Panc1 (cell line): ENCODE data around the gene IFNAR1. TPM values are rescaled to one million over a fixed set of nuclear protein-coding genes. Genes with fewer than 3 reads are reported as not detected.

Experiments used
- ATAC-seq: fragments of 200-7000 bp; cut with Tn5 transposase; 2 replicates; pipeline ENCODE4 v1.9.1; 2020; ENCODE audit warnings: mild to moderate bottlenecking, moderate library complexity
- BruUV-seq: library from RNA; stranded (reverse); fragments of 400-500 nt; replicated peaks from 2 replicates; lab custom pipeline; 2021; lab: Mats Ljungman, UMichigan
- CTCF ChIA-PET: fragments of 300-600 bp; sonication (Branson Sonifier 250); formaldehyde crosslinking; loops from one replicate; lab custom pipeline; 2022; ENCODE audit warnings: antibody characterized with exemption; lab: Charles Lee
- POLR2A ChIA-PET: fragments of 300-600 bp; sonication (Branson Sonifier 250); formaldehyde crosslinking; loops from one replicate; lab custom pipeline; 2022; ENCODE audit warnings: antibody characterized with exemption; lab: Charles Lee
- DNase-seq: peaks from one replicate; pipeline ENCODE4 v3.0.0-alpha.2; 2010; ENCODE audit warnings: low read depth, low spot score
- H3K27ac ChIP-seq: 2 replicates; pipeline ENCODE4 v1.5.1; 2011; ENCODE audit warnings: mild to moderate bottlenecking, low read length, inconsistent platforms
- H3K27me3 ChIP-seq: fragments of 200-500 bp; sonication (Bioruptor generic); 2 replicates; pipeline ENCODE4 v1.6.0; 2014; ENCODE audit warnings: low read length, inconsistent platforms; ENCODE audit not compliant: control insufficient read depth, insufficient read depth
- H3K36me3 ChIP-seq: fragments of 200-500 bp; sonication (Bioruptor generic); 2 replicates; pipeline ENCODE4 v1.5.1; 2014; ENCODE audit warnings: inconsistent platforms, mild to moderate bottlenecking, low read length, moderate library complexity; ENCODE audit not compliant: control insufficient read depth, insufficient read depth
- H3K4me1 ChIP-seq: 2 replicates; pipeline ENCODE4 v1.5.1; 2011; ENCODE audit warnings: inconsistent platforms, mild to moderate bottlenecking, low read length, moderate library complexity; ENCODE audit not compliant: control insufficient read depth, insufficient read depth
- H3K4me3 ChIP-seq, 2 experiments: 2 replicates each; pipeline ENCODE4 v1.5.1; 2011 to 2012; ENCODE audit warnings: low read depth in 2 of 2, low read length in 2 of 2, mild to moderate bottlenecking in 2 of 2, inconsistent platforms in 1 of 2, moderate library complexity in 1 of 2
- H3K9me3 ChIP-seq: fragments of 200-500 bp; sonication (Bioruptor generic); 2 replicates; pipeline ENCODE4 v1.5.1; 2014; ENCODE audit warnings: low read depth, mild to moderate bottlenecking, inconsistent platforms, low read length, moderate library complexity; ENCODE audit not compliant: control insufficient read depth, insufficient read depth
- CTCF ChIP-seq: fragments of 450-650 bp; IDR thresholded peaks from 2 replicates; pipeline ENCODE4 v1.5.1; 2017; ENCODE audit warnings: mild to moderate bottlenecking
- POLR2AphosphoS5 ChIP-seq: IDR thresholded peaks from 2 replicates; pipeline ENCODE4 v1.6.1; 2012; ENCODE audit warnings: mild to moderate bottlenecking, low read depth, low read length, moderate library complexity
- REST ChIP-seq, 2 experiments: IDR thresholded peaks; 2 replicates each; pipeline ENCODE4 v1.6.1; 2011 to 2012; ENCODE audit warnings: low read depth in 2 of 2, control low read depth in 1 of 2, low read length in 1 of 2, mild to moderate bottlenecking in 1 of 2, moderate library complexity in 1 of 2; ENCODE audit not compliant: insufficient read depth in 1 of 2
- SIN3A ChIP-seq: IDR thresholded peaks from 2 replicates; pipeline ENCODE4 v1.6.1; 2012; ENCODE audit warnings: low read depth, mild to moderate bottlenecking, low read length, moderate library complexity, borderline replicate concordance; ENCODE audit not compliant: insufficient read depth
- TCF7L2 ChIP-seq: IDR thresholded peaks from 2 replicates; pipeline ENCODE4 v1.6.1; 2011; ENCODE audit warnings: mild to moderate bottlenecking, low read depth, low read length, inconsistent platforms
- in situ Hi-C: cut with HindIII; loops from 2 replicates; pipeline ENCODE4 v1.10.0; 2016; ENCODE audit warnings: low sequenced_read_pairs, low pct_unique_long_range_greater_than_20kb
- intact Hi-C: fragments of 100-400 bp; cut with micrococcal nuclease; formaldehyde crosslinking; loops from one replicate; pipeline ENCODE4 v1.10.0; 2022; ENCODE audit not compliant: unreplicated experiment
- total RNA-seq: library from RNA; stranded (reverse); gene quantifications from one replicate; pipeline ENCODE4 v1.2.1, GENCODE V29; 2021; ENCODE audit not compliant: unreplicated experiment

The IFNAR1 gene
- total RNA-seq, 1 experiment from 2014 or later, result 23.8 TPM

GRCh38 chr21:33348706-33349105 is 23.9 kb downstream of the IFNAR1 start:
- CTCF ChIA-PET, result no interaction called here
- no peak for TF ChIP-seq TCF7L2
- no peak for TF ChIP-seq CTCF
- TF ChIP-seq REST (IDR thresholded peaks at IDR 0.05; ENCODE audit: insufficient read depth in 1 of 2, low read depth in 2 of 2, low read length in 1 of 2), result no peak
- no peak for TF ChIP-seq POLR2AphosphoS5
- no peak for TF ChIP-seq SIN3A
- Histone ChIP-seq H3K9me3 (no peaks in the 10 kb centered on the region), H3K36me3 (peaks cover 5% of the 10 kb centered on the region; the same call in 1 of the 2 replicates), H3K4me3 (no peak overlapping the region), H3K4me1 (no peaks in the 10 kb centered on the region), H3K27ac (no peak overlapping the region), H3K27me3 (no peaks in the 10 kb centered on the region)
- DNase-seq, result no peak
- intact Hi-C loops, result no loop called here
- BruUV-seq, result no TSS peak
- in situ Hi-C loops, result no loop called here
- no peak for ATAC-seq
- POLR2A ChIA-PET, result no interaction called here

- H3K4me3 ChIP-seq, result no peak overlapping the region
- no peak overlapping the region for H3K27ac ChIP-seq
- ChIA-PET POLR2A (no interaction called here), CTCF (no interaction called here)
- DNase-seq (no peak), ATAC-seq (no peak)
- H3K36me3 ChIP-seq, result peaks cover 8% of the 10 kb centered on the region; the same call in 1 of the 2 replicates
- TF ChIP-seq REST (IDR thresholded peaks at IDR 0.05; ENCODE audit: insufficient read depth in 1 of 2, low read depth in 2 of 2, low read length in 1 of 2) (no peak), SIN3A (no peak), CTCF (no peak), TCF7L2 (no peak)
- no peaks in the 10 kb centered on the region for H3K4me1 ChIP-seq
- no peaks in the 10 kb centered on the region for H3K27me3 ChIP-seq
- no TSS peak for BruUV-seq
- in situ Hi-C loops (no loop called here), intact Hi-C loops (no loop called here)
- no peaks in the 10 kb centered on the region for H3K9me3 ChIP-seq
Observed at GRCh38 chr21:33350676-33351075, 25.9 kb downstream of the IFNAR1 start.
